Left cardiac atrium (tissue), 4 donors: Measurements from ENCODE around the gene PANK3. TPM values are rescaled to one million over a fixed set of nuclear protein-coding genes. Genes with fewer than 3 reads are reported as not detected.
A peak's percentile ranks its signal among the peaks of the same experiment; 100 is the strongest.

Experiments
- ATAC-seq, 2 donors: fragments of 200-7000 bp; cut with Tn5 transposase; one replicate each; pipeline ENCODE4 v1.9.1; 2020; ENCODE audit warnings: mild to moderate bottlenecking in 2 of 2, moderate library complexity in 2 of 2
- DNase-seq: peaks from one replicate; pipeline ENCODE4 v3.0.0-alpha.2; 2020
- intact Hi-C, 2 donors: fragments of 100-400 bp; cut with DNase I; formaldehyde crosslinking; loops; one replicate each; pipeline versions ENCODE4 v1.14.1 to v1.15.1; 2022 to 2023
- long read RNA-seq: library from polyadenylated mRNA; unstranded; transcript quantifications from one replicate; pipeline ENCODE4 v2.0.0, GENCODE V29; 2021
- total RNA-seq, 2 donors: library from RNA; stranded (reverse); fragmentation: NEBNext Ultra II Directional; extraction: Animal tissue kit (Norgen Biotek cat#: 25700); gene quantifications; one replicate each; pipeline ENCODE4 v1.2.1, GENCODE V29; 2021
- donor health status: DM: no; HTN: yes; CAD: no.
- donor health status: DM: no; HTN: yes; CAD: no; lungs with severe emphysema.
- donor health status: DM: yes; HTN: yes; CAD: no.
- donor health status: Dilated cardiomyopathy.

The PANK3 gene
- 10 to 100 TPM; 29.9 to 49.2 TPM for total RNA-seq
- long read RNA-seq, full-length matches to known transcripts, result 3 of 5 reads
- long read RNA-seq, partial matches to known transcripts, result 0 of 5 reads
- long read RNA-seq, other reads (novel, unspliced or antisense), result 2 of 5 reads

DNA sequence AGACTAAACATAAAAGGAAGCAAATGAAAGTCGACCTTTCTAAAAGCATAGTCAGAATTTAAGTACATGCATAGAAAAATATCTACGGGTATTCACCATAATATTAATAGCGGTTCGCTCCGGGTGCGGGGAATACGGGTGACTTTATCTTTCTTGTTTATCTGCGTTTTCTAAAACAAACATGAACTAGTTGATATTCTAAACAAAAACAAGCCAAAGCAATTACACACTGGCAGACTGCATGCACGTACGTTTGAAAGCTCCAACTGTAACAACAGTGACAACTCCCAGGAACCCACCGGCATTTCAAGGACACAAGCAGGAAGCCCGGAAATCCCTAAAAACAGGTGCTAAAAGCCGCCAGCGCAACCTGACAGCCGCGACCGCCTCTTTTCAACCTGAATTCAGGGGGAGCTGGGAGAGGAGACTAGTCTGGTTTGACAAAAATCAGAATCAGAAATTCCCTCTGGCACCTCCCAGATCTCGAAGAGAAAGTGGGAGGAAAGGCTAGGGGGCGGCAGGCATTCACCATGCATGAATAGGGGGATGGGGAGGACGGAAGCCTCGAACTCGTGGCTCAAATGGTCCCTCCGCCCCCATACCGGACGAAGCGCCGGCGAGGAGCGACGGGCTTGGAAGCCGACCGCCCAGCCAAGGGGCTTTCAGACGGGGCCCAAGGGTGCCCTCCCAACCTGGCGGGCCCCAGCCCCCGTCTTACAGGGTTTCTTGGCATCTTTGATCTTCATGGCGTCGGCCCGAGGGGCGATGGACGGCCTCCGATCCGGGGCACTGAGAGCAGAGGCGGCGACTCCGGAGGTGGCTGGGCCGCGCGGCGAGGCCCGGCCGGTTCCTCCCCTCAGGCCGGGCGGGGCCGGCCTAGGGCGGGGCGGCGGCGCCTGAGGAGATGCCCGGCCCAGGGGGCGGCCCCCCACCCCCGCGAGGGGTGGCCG, at the start of gene PANK3:
PANK3 (minus strand) TSS at position 831 of the 950 bp plus-strand sequence; CDS start at position 746, 85 bp downstream.
- ATAC-seq (peak; percentile 91 to 95), DNase-seq (no peak)
- intact Hi-C loops, result no loop called here

GRCh38 chr5:168624850-168625364, 45.7 kb upstream of the PANK3 start:
- no peak for ATAC-seq
- no peak for DNase-seq
- intact Hi-C loops, result no loop called here

DNA sequence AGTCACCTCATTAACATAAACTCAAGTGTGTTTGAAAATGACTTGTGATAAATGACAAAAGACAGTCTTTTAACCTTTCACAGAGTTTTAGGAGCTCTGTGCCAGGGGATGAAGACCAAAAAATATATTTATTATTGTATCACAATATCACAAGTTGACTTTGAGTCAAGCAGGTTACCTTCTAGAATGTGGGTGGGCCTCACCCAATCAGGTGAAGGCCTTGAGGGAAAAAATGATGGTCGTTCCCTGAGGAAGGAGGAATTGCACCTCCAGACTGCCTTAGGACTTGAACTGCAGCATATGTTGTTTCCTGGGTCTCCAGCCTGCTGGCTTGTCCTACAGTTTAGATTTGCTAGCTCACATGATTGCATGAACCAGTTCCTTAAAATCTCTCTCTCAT, 41.6 kb upstream of the PANK3 start:
- intact Hi-C loops, result no loop called here
- ATAC-seq (no peak), DNase-seq (no peak)

DNA sequence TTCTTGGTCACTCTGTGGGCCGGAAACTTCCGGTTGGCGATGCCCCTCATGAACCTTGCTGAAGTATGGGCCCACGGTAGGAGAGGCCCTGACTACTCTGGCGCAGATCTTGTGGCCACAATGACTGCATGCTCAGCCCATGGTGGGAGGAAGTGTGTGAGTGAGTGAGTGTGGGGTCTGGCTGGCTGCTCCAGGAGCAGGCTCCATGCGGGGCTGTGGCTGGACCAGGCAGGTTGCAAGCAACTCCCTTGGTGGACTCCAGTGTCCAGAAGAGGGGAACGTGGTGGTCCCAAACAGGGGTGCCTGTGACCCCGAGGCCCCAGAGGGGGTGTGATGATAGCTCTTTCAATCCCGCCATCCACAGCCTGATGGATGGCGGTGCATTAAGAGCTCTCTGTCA, 35.5 kb upstream of the PANK3 start:
- intact Hi-C loops, result no loop called here
- DNase-seq (no peak), ATAC-seq (no peak)

- no peak for DNase-seq
- no peak for ATAC-seq
- intact Hi-C loops, result no loop called here
Measured at GRCh38 chr5:168613996-168614395, 34.8 kb upstream of the PANK3 start.

- intact Hi-C loops, result no loop called here
- ATAC-seq (no peak), DNase-seq (no peak)
Measured at GRCh38 chr5:168613396-168613795, 34.2 kb upstream of the PANK3 start.

DNA sequence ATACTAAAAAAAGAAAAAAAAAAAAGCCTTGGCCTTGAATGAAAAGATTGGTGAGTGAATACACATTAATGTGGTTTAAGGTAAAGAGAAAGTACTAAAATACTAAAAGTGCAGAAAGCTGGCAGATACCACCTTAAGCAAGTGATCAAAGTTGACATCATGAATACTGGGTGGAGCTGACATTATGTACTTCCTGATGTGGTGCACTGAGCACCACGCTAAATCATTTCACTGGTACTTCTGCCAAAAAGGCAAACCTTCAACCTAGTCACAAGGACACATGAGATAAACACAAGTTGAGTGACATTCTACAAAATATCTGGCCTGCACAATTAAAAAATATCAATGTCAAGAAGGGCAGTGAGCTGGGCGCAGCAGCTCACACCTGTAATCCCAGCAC, 33.8 kb upstream of the PANK3 start:
- DNase-seq (no peak), ATAC-seq (peak in 1 of 2 donors; percentile 61)
- intact Hi-C loops, result no loop called here

- intact Hi-C loops, result no loop called here
- DNase-seq (no peak), ATAC-seq (no peak)
Measured at GRCh38 chr5:168612123-168612522, 33.0 kb upstream of the PANK3 start.

GRCh38 chr5:168611165-168611564, 32.0 kb upstream of the PANK3 start:
- intact Hi-C loops, result no loop called here
- ATAC-seq (no peak), DNase-seq (no peak)

DNA sequence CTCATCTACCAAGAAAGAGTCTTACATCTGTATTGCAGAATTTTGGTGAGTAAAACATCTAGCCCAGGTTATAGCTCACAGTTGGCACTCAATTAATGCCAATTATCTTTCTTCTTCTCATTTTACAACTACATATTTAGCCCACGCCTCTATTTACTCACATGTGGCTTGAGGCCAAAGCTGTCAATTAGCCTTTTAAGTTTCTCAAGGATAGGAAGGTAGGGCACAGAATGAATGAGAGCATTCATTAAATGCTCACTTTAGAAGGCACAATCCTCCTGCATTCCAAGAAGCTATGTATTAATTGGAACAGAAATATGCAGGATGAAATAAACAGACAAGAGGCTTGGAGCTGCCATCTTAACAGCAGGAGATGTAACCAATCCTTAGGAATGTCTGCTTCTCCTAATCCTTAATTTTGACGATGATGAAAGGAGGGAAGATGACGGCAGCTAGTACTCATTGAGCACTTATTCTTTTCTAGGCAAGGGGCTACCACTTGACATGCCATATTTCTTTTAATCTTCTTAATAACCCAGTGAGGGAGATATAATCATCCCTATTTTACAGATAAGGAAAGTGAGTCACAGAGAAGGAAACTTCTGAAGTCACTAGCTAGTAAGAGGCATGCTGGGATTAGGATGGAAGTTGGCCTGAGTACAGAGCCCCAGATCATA, 30.8 kb upstream of the PANK3 start:
- no peak for ATAC-seq
- no peak for DNase-seq

GRCh38 chr5:168608821-168609220, 29.7 kb upstream of the PANK3 start:
- intact Hi-C loops, result no loop called here
- DNase-seq, result no peak
- ATAC-seq, result no peak

More for the DNA sequence above, 30.8 kb upstream of the PANK3 start:
- intact Hi-C loops, result no loop called here

GRCh38 chr5:168608386-168608785, 29.2 kb upstream of the PANK3 start:
- intact Hi-C loops, result no loop called here
- no peak for DNase-seq
- ATAC-seq, result no peak

DNA sequence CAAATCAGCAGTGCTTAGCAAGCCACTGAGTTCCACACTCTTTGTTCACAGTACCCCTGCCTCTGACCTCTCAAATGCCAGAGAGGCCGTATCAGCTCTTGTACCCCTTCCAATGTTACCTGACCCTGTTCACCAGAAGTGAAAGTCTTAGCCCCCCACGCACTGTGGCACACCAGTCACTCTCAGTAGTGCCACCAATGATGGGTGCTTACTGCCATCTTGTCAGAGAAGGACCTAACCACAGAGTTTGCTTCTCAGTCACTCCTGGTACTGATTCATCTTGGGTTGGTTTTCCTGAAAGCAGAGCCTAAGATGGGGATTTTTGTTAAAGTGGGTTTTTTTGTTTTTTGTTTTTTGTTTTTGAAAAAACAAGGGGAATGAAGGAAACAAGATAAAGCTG, 28.8 kb upstream of the PANK3 start:
- intact Hi-C loops, result no loop called here
- DNase-seq (no peak), ATAC-seq (no peak)

GRCh38 chr5:168606562-168606961, 27.4 kb upstream of the PANK3 start:
- intact Hi-C loops, result no loop called here
- ATAC-seq, result no peak
- DNase-seq, result no peak

- intact Hi-C loops, result no loop called here
- DNase-seq, result no peak
- ATAC-seq, result no peak
Measured at GRCh38 chr5:168604436-168604835, 25.3 kb upstream of the PANK3 start.

DNA sequence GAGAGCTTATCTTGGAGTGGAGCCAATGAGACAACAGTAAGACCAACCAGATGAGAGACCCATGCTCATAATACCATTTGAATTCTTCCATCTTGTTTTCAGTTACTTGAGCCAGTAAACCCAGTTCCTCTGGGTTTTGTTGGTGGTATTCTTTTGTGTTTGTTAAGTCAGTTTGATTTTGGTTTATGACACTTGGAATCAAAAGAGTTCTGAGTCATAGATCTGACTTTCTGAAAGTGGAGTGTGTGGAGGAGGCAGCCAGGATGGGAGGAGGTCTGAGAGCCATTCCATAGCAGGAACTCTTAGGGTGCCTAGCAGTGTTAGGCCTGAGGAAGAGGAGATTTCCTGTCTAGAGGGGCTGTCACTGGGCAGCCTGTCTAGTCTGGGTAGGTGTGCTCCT, 24.6 kb upstream of the PANK3 start:
- DNase-seq (no peak), ATAC-seq (peak in 1 of 2 donors; percentile 32)
- intact Hi-C loops, result no loop called here

DNA sequence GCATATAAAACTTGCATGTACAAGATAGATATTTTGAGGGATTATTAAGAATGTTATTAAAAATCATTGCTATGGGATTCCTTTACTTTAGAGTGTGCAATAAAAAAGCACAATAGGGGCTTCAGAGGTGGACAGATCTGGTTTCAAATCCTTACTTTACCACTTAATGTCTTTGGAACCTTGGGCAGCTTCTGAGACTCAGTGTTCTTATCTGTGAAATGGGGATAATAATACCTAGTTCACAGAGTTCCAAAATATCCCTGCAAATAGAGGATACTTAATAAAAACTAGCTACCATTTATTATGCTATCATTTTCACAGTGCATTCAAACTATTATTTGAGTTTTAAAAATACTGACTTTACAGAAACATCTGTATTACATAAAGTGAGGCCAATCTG, 23.3 kb upstream of the PANK3 start:
- ATAC-seq, result no peak
- intact Hi-C loops, result no loop called here
- no peak for DNase-seq

GRCh38 chr5:168601972-168602371, 22.8 kb upstream of the PANK3 start:
- ATAC-seq (no peak), DNase-seq (no peak)
- intact Hi-C loops, result no loop called here

DNA sequence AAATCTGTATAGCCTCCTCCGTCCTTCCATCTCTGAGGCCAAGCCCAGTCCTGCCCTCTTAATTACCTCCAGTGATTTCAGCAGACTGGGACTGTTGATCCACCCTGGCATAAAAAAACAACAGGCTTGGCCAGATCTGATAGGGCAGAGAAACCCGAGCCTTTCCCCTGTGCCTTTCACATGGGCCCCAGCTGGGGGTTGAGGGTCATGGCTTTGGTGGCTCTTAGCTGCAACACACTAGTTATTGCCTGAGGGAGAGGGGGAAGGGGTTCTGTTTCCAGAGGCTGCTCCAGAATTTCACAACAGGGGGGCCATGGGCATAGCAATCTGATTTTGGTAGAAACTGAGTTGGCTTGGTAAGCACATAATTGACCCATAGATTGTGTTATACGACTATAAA, 21.2 kb upstream of the PANK3 start:
- DNase-seq (no peak), ATAC-seq (peak in 1 of 2 donors; percentile 89)
- intact Hi-C loops, result no loop called here

DNA sequence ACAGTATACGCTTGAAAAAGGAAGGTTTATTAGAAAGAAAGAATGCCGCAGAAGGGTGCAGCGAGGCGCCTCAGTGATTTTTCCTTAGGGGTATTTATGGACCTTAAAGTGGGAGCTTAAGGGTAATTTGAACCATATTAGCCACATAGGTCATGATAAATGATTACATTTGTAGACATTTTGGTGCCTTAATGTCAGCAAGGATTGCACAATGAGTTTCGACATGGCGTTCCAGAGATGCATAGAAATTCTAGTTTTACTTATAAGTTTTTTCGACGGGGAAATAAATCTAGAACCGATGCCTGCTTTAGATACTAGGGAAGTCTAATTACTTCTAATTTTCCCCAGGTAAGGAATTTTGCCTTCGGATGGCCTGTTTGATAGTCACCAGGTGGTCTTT, 20.7 kb upstream of the PANK3 start:
- DNase-seq, result no peak
- intact Hi-C loops, result no loop called here

More for the DNA sequence above, 20.7 kb upstream of the PANK3 start:
- ATAC-seq, result no peak
